SU-DHL-6 (cell line): Measurements from ENCODE around the gene LHPP.

ENCODE experiments used
- H2AFZ ChIP-seq: fragments of 200-600 bp; sonication (generic); 2 replicates; pipeline ENCODE4 v1.6.1; 2014; ENCODE audit warnings: low read depth, mild to moderate bottlenecking, moderate library complexity, mixed read lengths, antibody characterized with exemption, low read length; ENCODE audit not compliant: severe bottlenecking
- H3F3A ChIP-seq: fragments of 200-600 bp; shearing (Covaris generic); 2 replicates; pipeline ENCODE4 v1.6.0; 2016; ENCODE audit warnings: antibody characterized with exemption, mild to moderate bottlenecking; ENCODE audit not compliant: insufficient read depth
- H3K27ac ChIP-seq: fragments of 200-600 bp; sonication (generic); 2 replicates; pipeline ENCODE4 v1.5.1; 2016; ENCODE audit warnings: low read depth, mild to moderate bottlenecking, low read length, moderate library complexity, mixed read lengths
- H3K27me3 ChIP-seq: fragments of 200-600 bp; sonication (generic), shearing (Covaris generic); 2 replicates; pipeline ENCODE4 v1.6.0; 2014; ENCODE audit warnings: mild to moderate bottlenecking, low read length
- H3K36me3 ChIP-seq: fragments of 200-600 bp; sonication (generic); 2 replicates; pipeline ENCODE4 v1.6.1; 2014; ENCODE audit warnings: mild to moderate bottlenecking, low read length, mixed read lengths
- H3K4me2 ChIP-seq: fragments of 300-600, 200-600 bp; shearing (Covaris generic), sonication (generic); 2 replicates; pipeline ENCODE4 v1.6.0; 2014; ENCODE audit warnings: low read length, low read depth, mild to moderate bottlenecking; ENCODE audit not compliant: poor library complexity, severe bottlenecking
- H3K4me3 ChIP-seq: fragments of 200-600 bp; sonication (generic); 2 replicates; pipeline ENCODE4 v1.5.1; 2014; ENCODE audit warnings: antibody characterized with exemption, low read length, mild to moderate bottlenecking, mixed read lengths; ENCODE audit not compliant: insufficient read depth, poor library complexity, severe bottlenecking
- H3K79me2 ChIP-seq: fragments of 200-600 bp; sonication (generic); 2 replicates; pipeline ENCODE4 v1.6.1; 2014; ENCODE audit warnings: mild to moderate bottlenecking, low read length, moderate library complexity; ENCODE audit not compliant: insufficient read depth
- H3K9ac ChIP-seq: fragments of 200-600 bp; sonication (generic); 2 replicates; pipeline ENCODE4 v1.7.0; 2014; ENCODE audit warnings: mild to moderate bottlenecking, low read length
- H3K9me2 ChIP-seq: fragments of 200-600 bp; sonication (generic); replicated peaks from 2 replicates; pipeline ENCODE4 v1.6.1; 2014; ENCODE audit warnings: low read length; ENCODE audit not compliant: insufficient read depth
- H3K9me3 ChIP-seq: fragments of 200-600 bp; sonication (generic); 2 replicates; pipeline ENCODE4 v1.6.1; 2014; ENCODE audit warnings: low read length, mixed read lengths; ENCODE audit not compliant: insufficient read depth
- H4K20me1 ChIP-seq: fragments of 200-600 bp; sonication (generic); 2 replicates; pipeline ENCODE4 v1.6.1; 2014; ENCODE audit warnings: low read depth, mild to moderate bottlenecking, antibody characterized with exemption, low read length, moderate library complexity, mixed read lengths
- EZH2phosphoT487 ChIP-seq: fragments of 200-600 bp; sonication (generic), shearing (Covaris generic); conservative IDR thresholded peaks from 2 replicates; pipeline ENCODE4 v1.6.1; 2018; ENCODE audit warnings: mild to moderate bottlenecking, antibody characterized with exemption, low read length, moderate library complexity, mixed read lengths
- TF ChIP-seq, protein P1 (sequence below): fragments of 200-600 bp; sonication (generic); IDR thresholded peaks from one replicate; pipeline ENCODE4 v1.5.1; 2017; ENCODE audit warnings: antibody characterized with exemption, mild to moderate bottlenecking, low read length, moderate library complexity; ENCODE audit not compliant: insufficient read depth, poor library complexity, severe bottlenecking

Gene LHPP

DNA sequence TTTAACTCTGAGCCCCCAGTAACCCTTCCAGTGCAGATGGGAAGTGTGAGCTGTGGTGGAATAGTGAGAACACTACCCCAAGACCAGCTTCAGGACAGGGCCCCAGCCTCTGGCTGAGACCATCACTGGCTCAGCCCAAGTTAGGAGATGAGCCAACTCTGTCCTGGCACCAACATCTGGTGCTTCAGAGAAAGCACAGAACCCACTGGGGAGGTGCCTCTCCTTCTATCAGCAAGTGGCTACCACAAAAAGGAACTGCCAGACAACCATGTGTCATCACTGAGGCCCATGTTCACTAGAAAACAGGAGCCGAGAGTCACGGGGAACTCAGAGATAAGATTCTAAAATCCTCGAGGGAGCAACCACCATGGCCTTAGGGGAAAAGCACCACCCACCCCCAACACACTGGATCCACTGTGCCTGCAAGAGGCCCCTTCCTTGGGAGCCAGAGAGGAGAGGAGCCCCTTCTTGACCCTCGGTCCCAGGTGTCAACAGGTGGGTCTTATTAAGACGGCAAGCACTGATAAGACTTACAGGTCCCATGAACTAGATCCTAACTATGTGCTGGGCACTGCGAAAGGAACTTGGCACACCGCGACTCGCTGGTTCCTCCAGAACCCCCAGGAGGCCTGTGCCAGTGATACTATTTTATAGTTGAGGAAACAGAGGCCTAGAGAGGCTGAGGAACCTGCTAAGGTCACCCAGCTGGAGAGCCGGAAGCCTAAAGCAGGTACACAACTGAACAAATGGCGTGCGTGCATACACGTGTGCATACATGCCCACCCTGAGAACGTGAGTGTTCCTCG lies 179.9 kb downstream of the LHPP start:
- Histone ChIP-seq H3K27me3 (no peaks in the 10 kb centered on the region), H3K4me3 (no peak overlapping the region), H3F3A (peaks cover 5% of the 10 kb centered on the region; the same call in 1 of the 2 replicates), H3K36me3 (no peaks in the 10 kb centered on the region), H3K9me3 (no peaks in the 10 kb centered on the region), H3K79me2 (peaks cover 99% of the 10 kb centered on the region), H3K9ac (peak overlapping the region; percentile 22; the same call in 1 of the 2 replicates), H3K4me2 (peak overlapping the region; percentile 26), H4K20me1 (no peaks in the 10 kb centered on the region), H2AFZ (no peak overlapping the region), H3K27ac (peak overlapping the region; percentile 67), H3K9me2 (no peaks in the 10 kb centered on the region)
- TF ChIP-seq, protein P1, sequence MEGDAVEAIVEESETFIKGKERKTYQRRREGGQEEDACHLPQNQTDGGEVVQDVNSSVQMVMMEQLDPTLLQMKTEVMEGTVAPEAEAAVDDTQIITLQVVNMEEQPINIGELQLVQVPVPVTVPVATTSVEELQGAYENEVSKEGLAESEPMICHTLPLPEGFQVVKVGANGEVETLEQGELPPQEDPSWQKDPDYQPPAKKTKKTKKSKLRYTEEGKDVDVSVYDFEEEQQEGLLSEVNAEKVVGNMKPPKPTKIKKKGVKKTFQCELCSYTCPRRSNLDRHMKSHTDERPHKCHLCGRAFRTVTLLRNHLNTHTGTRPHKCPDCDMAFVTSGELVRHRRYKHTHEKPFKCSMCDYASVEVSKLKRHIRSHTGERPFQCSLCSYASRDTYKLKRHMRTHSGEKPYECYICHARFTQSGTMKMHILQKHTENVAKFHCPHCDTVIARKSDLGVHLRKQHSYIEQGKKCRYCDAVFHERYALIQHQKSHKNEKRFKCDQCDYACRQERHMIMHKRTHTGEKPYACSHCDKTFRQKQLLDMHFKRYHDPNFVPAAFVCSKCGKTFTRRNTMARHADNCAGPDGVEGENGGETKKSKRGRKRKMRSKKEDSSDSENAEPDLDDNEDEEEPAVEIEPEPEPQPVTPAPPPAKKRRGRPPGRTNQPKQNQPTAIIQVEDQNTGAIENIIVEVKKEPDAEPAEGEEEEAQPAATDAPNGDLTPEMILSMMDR, result no peak
- TF ChIP-seq EZH2phosphoT487, result no peak

DNA sequence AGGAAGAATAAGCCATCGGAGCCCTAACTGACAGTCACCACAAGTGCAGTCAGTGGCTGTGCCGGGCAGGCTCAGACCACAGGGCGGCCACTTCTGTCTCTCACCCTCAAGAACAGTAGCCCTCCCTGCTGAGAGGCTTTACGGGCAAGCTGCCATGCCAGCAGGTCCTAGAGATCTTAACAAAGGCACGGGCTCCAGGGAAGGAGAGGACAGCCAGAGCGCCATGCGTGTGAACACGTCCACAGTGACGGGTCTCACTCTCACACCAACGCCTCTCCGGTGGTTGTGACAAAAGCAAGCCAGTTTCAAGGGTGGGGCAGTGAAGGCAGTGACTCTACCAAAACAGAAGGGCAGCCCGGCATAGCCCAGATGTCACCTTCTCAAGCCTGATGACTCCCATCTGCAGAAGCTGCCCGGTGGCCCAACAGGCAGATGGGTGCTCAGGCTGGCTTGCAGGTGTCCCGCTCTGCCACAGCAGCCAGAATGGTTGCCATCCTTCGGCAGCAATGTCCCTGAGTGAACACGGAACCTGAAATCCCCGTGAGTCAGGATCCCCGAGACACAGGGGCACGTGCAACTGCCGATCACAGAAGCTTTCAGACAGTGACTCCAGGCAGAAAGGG lies 180.6 kb downstream of the LHPP start:
- H3K79me2 ChIP-seq, result peaks cover 99% of the 10 kb centered on the region
- H3K4me2 ChIP-seq, result peak overlapping the region; percentile 26
- no peaks in the 10 kb centered on the region for H3K9me2 ChIP-seq
- no peaks in the 10 kb centered on the region for H3K9me3 ChIP-seq
- no peaks in the 10 kb centered on the region for H4K20me1 ChIP-seq
- peaks cover 5% of the 10 kb centered on the region; the same call in 1 of the 2 replicates for H3F3A ChIP-seq
- no peak overlapping the region for H2AFZ ChIP-seq
- no peak for TF ChIP-seq EZH2phosphoT487
- TF ChIP-seq, protein P1, result no peak
- H3K27ac ChIP-seq, result peak overlapping the region; percentile 67
- no peaks in the 10 kb centered on the region for H3K36me3 ChIP-seq
- no peaks in the 10 kb centered on the region for H3K27me3 ChIP-seq
- H3K9ac ChIP-seq, result peak overlapping the region; percentile 22; the same call in 1 of the 2 replicates
- H3K4me3 ChIP-seq, result no peak overlapping the region

DNA sequence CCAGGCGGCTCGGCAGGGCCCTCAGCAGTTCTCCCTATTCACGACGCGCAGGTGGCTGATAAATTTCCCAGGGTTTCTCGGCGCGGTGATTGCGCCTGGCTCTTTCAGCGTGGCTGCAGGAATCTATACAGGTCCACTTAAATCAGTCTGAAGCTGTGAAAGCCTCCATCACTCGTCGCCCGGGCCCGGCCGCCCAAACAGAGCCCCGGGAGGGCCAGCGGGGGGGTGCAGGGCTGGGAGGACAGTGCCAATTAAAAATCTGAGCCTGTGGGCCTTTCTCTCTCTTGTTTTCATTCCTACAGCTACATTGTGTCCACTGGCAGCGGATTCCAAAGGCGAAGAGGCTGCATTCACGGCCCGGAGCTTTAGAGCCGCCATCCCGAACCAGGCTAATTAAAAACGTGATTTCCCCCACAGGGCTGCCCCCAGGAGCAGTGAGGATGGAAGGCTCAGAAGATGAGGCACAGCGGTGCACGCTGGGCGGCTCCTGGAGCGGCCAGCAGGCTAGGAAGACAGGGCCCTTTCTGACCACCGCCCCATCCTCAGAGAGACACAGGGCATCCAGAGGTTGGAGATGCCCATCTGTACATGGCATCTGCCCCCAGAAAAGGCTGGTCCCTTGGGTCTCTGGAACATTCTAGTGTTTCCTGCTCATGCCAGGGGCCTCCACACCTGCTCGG lies 181.8 kb downstream of the LHPP start:
- Histone ChIP-seq H3K9me3 (no peaks in the 10 kb centered on the region), H3K27ac (0 out of 2 replicates have a peak overlapping the region, but pooled peaks have one; percentile 20), H3K4me3 (no peak overlapping the region), H3K9ac (no peak overlapping the region), H4K20me1 (no peaks in the 10 kb centered on the region; the same call in 1 of the 2 replicates), H3K36me3 (no peaks in the 10 kb centered on the region), H3K79me2 (peaks cover 100% of the 10 kb centered on the region), H3F3A (peaks cover 5% of the 10 kb centered on the region; the same call in 1 of the 2 replicates), H3K27me3 (no peaks in the 10 kb centered on the region), H2AFZ (no peak overlapping the region), H3K4me2 (peak overlapping the region; percentile 26), H3K9me2 (no peaks in the 10 kb centered on the region)
- TF ChIP-seq, protein P1, result no peak
- TF ChIP-seq EZH2phosphoT487, result no peak
